HG02852 (cell line): ENCODE results near the gene USP13.

ENCODE experiments used
- ATAC-seq: cut with Tn5 transposase; IDR thresholded peaks from one replicate; pipeline ENCODE4 v1.9.1; 2021; ENCODE audit warnings: mild to moderate bottlenecking, moderate library complexity; ENCODE audit not compliant: unreplicated experiment

USP13 gene

DNA sequence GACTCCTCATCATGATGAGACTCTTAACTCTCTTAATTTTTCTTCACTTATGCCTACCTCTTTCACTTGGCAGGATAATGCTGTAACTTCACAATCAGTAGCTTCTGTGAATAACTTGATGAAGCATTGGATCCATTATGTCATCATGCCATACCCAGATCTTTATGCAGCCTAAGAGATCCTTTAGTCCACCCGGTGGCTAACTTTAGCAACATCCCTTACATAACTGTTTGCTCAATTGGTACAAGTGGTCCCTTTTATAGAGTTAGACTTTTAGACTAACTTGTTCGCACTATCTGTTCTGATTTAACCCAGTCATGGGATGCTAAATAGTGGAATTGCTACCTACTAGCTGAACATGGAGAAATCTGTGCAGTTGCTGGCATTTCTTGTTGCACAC, 184.5 kb downstream of the USP13 start:
- no peak for ATAC-seq
